GM19240 (cell line): ENCODE data around the gene HELZ.
"Not testable (repeated sequence)": the region's sequence is repeated elsewhere in the genome, so short reads cannot be mapped to it uniquely, and the experiment has no call there.

Experiments
- DNase-seq: peaks from one replicate; pipeline ENCODE4 v3.0.0; 2011; ENCODE audit warnings: low spot score; ENCODE audit not compliant: insufficient read length

The HELZ gene

GRCh38 chr17:67245073-67245693 is at the start of gene HELZ:
Gene HELZ, minus strand, starts transcription at chr17:67245196. Its CDS starts 26,392 bp downstream, at chr17:67218804.
- peak; percentile 68 for DNase-seq

GRCh38 chr17:67293251-67294203 is 48.5 kb upstream of the HELZ start:
- peak; percentile 71 for DNase-seq

- no peak for DNase-seq
These were observed 45.8 kb upstream of the HELZ start for GRCh38 chr17:67290711-67291291.

- DNase-seq: no peak
These were observed 45.2 kb upstream of the HELZ start for GRCh38 chr17:67290244-67290643.

GRCh38 chr17:67289181-67289876 is 44.3 kb upstream of the HELZ start:
- DNase-seq: no peak

GRCh38 chr17:67286826-67287225 is 41.8 kb upstream of the HELZ start:
- not testable (repeated sequence) for DNase-seq

GRCh38 chr17:67285360-67285759 is 40.4 kb upstream of the HELZ start:
- no peak for DNase-seq

- no peak for DNase-seq
These were observed 38.9 kb upstream of the HELZ start for GRCh38 chr17:67283731-67284516.

GRCh38 chr17:67281743-67282142 is 36.7 kb upstream of the HELZ start:
- DNase-seq: no peak

- no peak for DNase-seq
These were observed 36.1 kb upstream of the HELZ start for GRCh38 chr17:67281053-67281452.

GRCh38 chr17:67280279-67280678 is 35.3 kb upstream of the HELZ start:
- no peak for DNase-seq

- no peak for DNase-seq
These were observed 34.1 kb upstream of the HELZ start for GRCh38 chr17:67279115-67279514.

GRCh38 chr17:67278363-67278762 is 33.4 kb upstream of the HELZ start:
- no peak for DNase-seq

- DNase-seq: no peak
These were observed 31.1 kb upstream of the HELZ start for GRCh38 chr17:67276075-67276474.

- DNase-seq: no peak
These were observed 29.5 kb upstream of the HELZ start for GRCh38 chr17:67274466-67274865.

GRCh38 chr17:67273900-67274299 is 28.9 kb upstream of the HELZ start:
- no peak for DNase-seq

GRCh38 chr17:67272312-67273047 is 27.5 kb upstream of the HELZ start:
- DNase-seq: no peak

GRCh38 chr17:67271187-67271586 is 26.2 kb upstream of the HELZ start:
- DNase-seq: not testable (repeated sequence)

GRCh38 chr17:67270416-67270815 is 25.4 kb upstream of the HELZ start:
- DNase-seq: no peak

- DNase-seq: no peak
These were observed 21.5 kb upstream of the HELZ start for GRCh38 chr17:67266496-67266895.
